A172 (cell line): Measurements from ENCODE around the gene DNAJC17. TPM values are rescaled to one million over a fixed set of nuclear protein-coding genes. Genes with fewer than 3 reads are reported as not detected.

ENCODE experiments used
- DNase-seq: peaks from one replicate; pipeline ENCODE4 v3.0.0-alpha.2; 2015; ENCODE audit warnings: low spot score
- total RNA-seq: library from RNA; depleted of rRNA; stranded (reverse); fragments of >200 nt; shearing (Covaris generic); gene quantifications from 2 replicates; pipeline ENCODE4 v1.2.3, GENCODE V29; 2014; rRNA removed

Gene DNAJC17
- total RNA-seq, 1 experiment from 2014 or later = 63.8 TPM

DNA sequence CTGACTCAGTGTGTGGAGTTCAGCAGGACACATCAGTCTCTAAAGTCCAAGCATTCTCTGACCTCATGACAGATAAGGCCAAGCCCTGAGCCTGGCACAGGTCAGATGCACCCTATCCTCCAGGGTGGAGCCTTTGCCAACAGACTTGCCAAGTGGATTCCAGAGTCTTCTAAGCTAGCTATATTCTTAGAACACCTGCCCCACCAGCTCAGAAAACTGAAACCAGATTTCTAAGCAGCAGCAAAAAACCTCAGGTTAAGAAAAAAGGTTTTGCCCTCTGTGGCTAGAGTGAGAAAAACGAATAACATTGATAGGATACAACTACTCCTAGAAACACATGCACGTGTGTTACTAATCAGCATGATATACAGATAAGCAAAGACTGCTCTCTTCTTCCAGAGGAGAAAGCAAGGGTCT lies 63.8 kb downstream of the DNAJC17 start:
- no peak for DNase-seq

DNA sequence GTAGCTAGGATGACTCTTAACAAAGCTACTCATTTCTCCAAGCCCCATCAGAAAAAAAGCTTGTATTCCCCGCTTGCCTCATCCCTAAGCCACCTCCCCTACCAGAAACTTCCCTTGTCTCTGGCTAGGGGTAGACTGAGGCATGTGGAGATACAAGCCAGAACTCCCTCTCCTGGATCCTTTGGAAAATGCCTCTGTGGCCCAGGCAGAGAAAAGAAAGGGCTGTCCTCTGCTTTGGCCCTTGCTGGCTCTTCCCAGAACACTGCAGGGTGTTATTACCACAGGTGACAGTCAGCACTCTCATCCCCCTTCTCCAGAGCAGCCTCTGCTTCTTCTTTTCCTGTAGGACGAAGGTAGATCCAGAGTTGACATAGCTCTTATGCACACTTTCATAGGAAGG lies 67.4 kb downstream of the DNAJC17 start:
- DNase-seq = no peak

DNA sequence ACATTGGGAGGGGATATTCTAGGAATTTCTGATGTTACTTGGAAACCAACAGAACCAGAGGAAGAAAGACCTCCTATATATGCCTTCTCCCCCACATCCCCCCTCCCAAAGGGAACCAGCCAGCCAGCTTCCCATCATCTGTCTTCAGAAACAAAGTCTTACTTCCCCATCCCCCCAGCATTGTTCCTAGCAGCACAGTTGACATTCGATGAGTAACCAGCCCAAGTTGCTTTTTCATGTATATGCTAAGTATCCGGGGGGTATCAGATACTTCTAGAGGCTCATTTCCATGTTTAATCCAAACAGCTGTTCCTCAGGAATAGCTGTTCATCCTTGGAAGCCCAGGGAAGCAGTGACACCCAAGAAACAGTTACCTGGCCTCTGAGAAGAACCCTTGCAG lies 68.2 kb downstream of the DNAJC17 start:
- no peak for DNase-seq

DNA sequence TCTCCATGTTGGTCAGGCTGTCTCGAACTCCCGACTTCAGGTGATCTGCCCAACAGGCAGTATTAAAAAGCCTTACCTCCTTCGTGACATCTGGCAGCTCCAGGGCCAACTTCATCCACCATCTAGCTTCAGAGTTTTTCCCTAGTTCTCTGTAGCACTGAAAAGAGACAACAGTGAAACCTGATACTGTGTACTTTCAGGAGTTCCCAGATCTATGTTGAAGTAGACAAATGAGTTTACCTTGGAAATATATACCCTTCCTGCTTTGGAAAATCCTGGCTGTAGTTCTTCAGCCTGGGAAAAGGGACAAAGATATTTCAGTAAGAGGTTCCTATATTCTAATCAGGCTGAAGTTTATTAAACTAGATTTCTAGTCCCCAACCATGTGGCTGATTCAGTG lies 70.2 kb downstream of the DNAJC17 start:
- DNase-seq = no peak

DNA sequence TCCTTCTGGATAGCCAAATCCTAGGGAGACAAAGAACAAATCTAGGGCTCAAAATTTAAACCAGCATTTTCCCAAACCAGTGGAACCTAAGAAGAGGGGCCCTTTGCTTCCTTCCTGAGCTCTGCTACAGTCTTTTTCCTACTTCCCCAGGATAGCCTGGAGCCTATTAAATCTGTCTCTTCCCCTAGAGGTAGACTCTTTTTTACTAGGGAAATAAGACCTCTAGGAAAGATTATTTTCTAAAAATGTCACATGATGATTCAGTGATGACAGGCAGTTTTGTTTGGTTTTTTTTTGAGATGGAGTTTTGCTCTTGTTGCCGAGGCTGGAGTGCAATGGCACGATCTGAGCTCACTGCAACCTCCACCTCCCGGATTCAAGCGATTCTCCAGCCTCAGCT lies 70.7 kb downstream of the DNAJC17 start:
- DNase-seq = no peak

DNA sequence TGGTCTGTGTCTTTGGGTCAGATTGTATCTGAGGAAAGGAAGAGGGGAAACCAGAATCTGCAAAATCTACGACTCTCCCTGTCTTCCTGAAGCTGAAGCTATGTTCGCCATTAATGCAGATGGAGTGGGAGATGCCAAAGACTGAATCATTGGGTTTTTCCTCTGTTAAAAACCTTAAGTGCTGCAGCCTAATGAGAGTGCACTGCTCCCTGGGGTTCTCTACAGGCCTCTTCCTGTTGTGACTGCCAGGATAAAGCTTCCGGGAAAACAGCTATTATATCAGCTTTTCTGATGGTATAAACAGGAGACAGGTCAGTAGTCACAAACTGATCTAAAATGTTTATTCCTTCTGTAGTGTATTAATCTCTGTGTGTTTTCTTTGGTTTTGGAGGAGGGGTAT lies 76.2 kb downstream of the DNAJC17 start:
- no peak for DNase-seq

DNA sequence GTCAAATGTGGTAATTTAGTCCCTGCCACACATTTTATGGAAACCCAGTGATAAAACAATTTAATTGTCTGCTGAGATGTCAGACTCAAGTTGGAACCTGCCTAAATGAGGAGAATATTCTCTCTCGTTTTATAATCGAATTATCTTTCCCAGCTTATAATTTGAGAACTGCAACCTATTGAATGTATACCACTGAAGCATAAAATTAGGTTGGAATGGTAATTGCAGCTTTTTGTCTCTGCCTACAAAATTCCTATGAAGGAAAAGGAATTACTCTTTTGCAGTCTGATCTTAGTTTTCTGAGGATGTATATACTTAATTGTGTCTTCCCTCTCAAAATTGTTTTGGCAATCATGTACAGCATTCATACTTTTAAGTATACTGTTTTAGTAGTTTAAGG lies 83.4 kb downstream of the DNAJC17 start:
- no peak for DNase-seq

DNA sequence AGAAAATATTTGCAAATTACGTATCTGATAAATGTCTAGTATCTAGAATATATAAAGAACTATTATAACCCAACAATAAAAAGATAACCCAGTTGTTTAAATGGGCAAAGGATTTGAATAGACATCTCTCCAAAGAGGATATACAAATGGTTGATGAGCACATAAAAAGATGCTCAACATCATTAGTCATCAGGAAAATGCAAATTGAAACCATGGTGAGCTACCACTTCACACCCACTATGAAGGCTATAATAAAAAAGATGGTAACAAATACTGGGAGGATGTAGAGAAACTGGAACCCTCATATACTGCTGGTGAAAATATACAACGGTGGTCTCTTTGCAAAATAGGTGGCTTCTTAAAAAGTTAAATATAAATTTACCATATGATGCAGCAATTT lies 84.3 kb downstream of the DNAJC17 start:
- DNase-seq = no peak

DNA sequence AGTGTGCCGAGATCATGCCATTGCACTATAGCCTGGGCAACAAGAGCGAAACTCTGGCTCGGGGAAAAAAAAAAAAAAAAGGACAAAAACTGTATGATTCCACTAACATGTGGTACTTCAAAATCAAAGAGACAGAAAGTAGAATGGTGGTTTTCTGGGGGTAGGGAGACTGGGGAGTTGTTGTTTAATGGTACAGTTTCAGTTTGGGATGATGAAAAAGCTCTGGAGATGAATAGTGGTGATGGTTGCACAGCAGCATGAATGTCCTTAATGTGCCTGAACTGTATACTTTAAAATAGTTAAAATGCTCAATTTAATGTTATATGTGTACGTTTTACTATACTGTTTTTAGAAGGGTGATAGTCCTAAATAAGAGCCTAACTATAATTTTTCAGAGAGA lies 84.9 kb downstream of the DNAJC17 start:
- no peak for DNase-seq

DNA sequence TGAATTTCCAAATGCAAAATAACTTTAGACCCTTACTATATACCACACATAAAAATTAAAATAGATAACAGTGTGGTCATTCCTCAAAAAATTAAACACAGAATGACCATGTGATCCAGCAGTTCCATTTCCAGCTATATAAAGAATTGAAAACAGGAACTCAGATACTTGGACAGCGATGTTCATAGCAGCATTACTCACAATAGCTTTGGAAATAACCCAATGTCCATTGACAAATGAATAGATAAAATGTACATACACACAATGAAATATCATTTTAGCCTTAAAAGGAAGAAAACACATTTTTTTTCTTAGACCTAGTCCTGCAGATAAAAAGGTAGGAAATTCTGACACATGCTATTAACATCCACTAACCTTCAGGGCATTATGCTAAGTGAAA lies 85.6 kb downstream of the DNAJC17 start:
- DNase-seq = no peak

DNA sequence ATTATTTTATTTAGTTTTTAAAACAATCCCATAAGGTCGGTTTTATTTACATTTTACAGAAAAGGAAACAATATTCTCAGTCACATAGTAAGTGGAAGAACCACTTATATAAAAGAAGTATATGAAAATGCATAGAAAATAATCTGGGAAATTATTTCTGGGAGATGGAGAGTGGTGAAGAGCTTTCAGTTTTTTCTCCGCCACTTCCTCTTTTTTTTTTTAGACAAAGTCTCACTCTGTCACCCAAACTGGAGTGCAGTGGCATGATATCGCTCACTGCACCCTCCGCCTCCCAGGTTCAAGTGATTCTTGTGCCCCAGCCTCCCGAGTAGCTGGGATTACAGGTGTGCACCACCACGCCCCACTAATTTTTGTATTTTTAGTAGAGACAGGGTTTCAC lies 91.1 kb downstream of the DNAJC17 start:
- DNase-seq = no peak

Other genes starting within 250 kb of the DNAJC17 start
- gene CCDC32, start 242.4 kb downstream of the DNAJC17 start, total RNA-seq = 28.8 and 30.7 TPM in 2 replicates
- gene RPUSD2, start 238.2 kb downstream of the DNAJC17 start, total RNA-seq = 11.8 and 19.7 TPM in 2 replicates
- gene KNL1, start 213.2 kb downstream of the DNAJC17 start, total RNA-seq = 33.6 and 40.1 TPM in 2 replicates
- 13.6 and 15.7 TPM in 2 replicates for gene RAD51, start 112.3 kb downstream of the DNAJC17 start, total RNA-seq
- gene RMDN3, start 52.2 kb downstream of the DNAJC17 start, total RNA-seq = 19.3 and 20.2 TPM in 2 replicates
- gene GCHFR, start 43.4 kb downstream of the DNAJC17 start, total RNA-seq = 1.6 TPM in 1 of 2 replicates, not detected in the other
- gene C15orf62, start 37.5 kb downstream of the DNAJC17 start, total RNA-seq = 0.09 and 0.31 TPM in 2 replicates
- 24.6 and 36.2 TPM in 2 replicates for gene ZFYVE19, start 384 bp downstream of the DNAJC17 start, total RNA-seq
- gene PPP1R14D, start 21.2 kb upstream of the DNAJC17 start, total RNA-seq = not detected in 2 replicates
- gene SPINT1, start 36.6 kb upstream of the DNAJC17 start, total RNA-seq = 0.22 and 1.3 TPM in 2 replicates
- gene RHOV, start 66.8 kb upstream of the DNAJC17 start, total RNA-seq = 0.22 and 1.4 TPM in 2 replicates
- 39.7 and 41.7 TPM in 2 replicates for gene VPS18, start 87.0 kb upstream of the DNAJC17 start, total RNA-seq
- not detected in 2 replicates for gene DLL4, start 121.9 kb upstream of the DNAJC17 start, total RNA-seq
- gene CHAC1, start 146.0 kb upstream of the DNAJC17 start, total RNA-seq = 4.7 and 5.8 TPM in 2 replicates